CD14-positive monocyte (primary cell): ENCODE results near the gene HTRA3. TPM values are rescaled to one million over a fixed set of nuclear protein-coding genes. Genes with fewer than 3 reads are reported as not detected.

Experiments
- DNase-seq, 3 donors: peaks; one replicate each; pipeline ENCODE4 v3.0.0-alpha.2; 2011 to 2022
- H2AFZ ChIP-seq: 2 replicates; pipeline ENCODE4 v1.6.0; 2012; ENCODE audit warnings: mild to moderate bottlenecking, low read depth, low read length, inconsistent platforms; ENCODE audit not compliant: insufficient read depth, poor library complexity, severe bottlenecking
- H3K27ac ChIP-seq, 2 donors: 1 replicate in 1 of 2; 2 replicates in 1 of 2; pipeline ENCODE4 v1.5.1; 2012 to 2013; ENCODE audit warnings: low read length in 2 of 2, control low read depth in 1 of 2, inconsistent platforms in 1 of 2, low read depth in 1 of 2, mild to moderate bottlenecking in 1 of 2
- H3K27me3 ChIP-seq, 2 donors: one replicate each; pipeline versions ENCODE4 v1.6.0 to v1.6.1; 2011 to 2013; ENCODE audit warnings: low read length in 2 of 2; ENCODE audit not compliant: control insufficient read depth in 2 of 2, insufficient read depth in 2 of 2
- H3K36me3 ChIP-seq, 2 donors: replicated peaks in 1 of 2; 1 replicate in 1 of 2; 2 replicates in 1 of 2; pipeline versions ENCODE4 v1.5.1 to v1.6.1; 2012 to 2013; ENCODE audit warnings: low read length in 2 of 2, control low read depth in 1 of 2, inconsistent platforms in 1 of 2, mild to moderate bottlenecking in 1 of 2; ENCODE audit not compliant: insufficient read depth in 2 of 2, control insufficient read depth in 1 of 2
- H3K4me1 ChIP-seq, 2 donors: 1 replicate in 1 of 2; 2 replicates in 1 of 2; pipeline versions ENCODE4 v1.5.1 to v1.6.1; 2012 to 2013; ENCODE audit warnings: low read length in 2 of 2, control low read depth in 1 of 2, inconsistent platforms in 1 of 2, mild to moderate bottlenecking in 1 of 2, moderate library complexity in 1 of 2; ENCODE audit not compliant: insufficient read depth in 2 of 2, control insufficient read depth in 1 of 2
- H3K4me2 ChIP-seq: replicated peaks from 2 replicates; pipeline ENCODE3; 2012; ENCODE audit warnings: low read length, moderate library complexity, mild to moderate bottlenecking; ENCODE audit not compliant: poor library complexity, severe bottlenecking; ENCODE audit errors: extremely low read depth
- H3K4me3 ChIP-seq, 3 experiments: fragments of 200-600 bp in 1 of 3; sonication (generic) in 1 of 3; replicated peaks in 1 of 3; 1 replicate in 2 of 3; 2 replicates in 1 of 3; pipeline ENCODE4 v1.5.1; 2011 to 2013; ENCODE audit warnings: low read length in 3 of 3, mild to moderate bottlenecking in 3 of 3, control low read depth in 2 of 3, low read depth in 2 of 3, inconsistent platforms in 1 of 3, moderate library complexity in 1 of 3
- H3K79me2 ChIP-seq: 2 replicates; pipeline ENCODE4 v1.6.0; 2012; ENCODE audit warnings: mild to moderate bottlenecking, control low read depth, inconsistent platforms, low read length, moderate library complexity; ENCODE audit not compliant: insufficient read depth
- H3K9ac ChIP-seq: 2 replicates; pipeline ENCODE4 v1.6.0; 2017; ENCODE audit warnings: low read length, mild to moderate bottlenecking; ENCODE audit not compliant: insufficient read depth, poor library complexity, severe bottlenecking
- H3K9me3 ChIP-seq, 2 donors: replicated peaks in 1 of 2; 1 replicate in 1 of 2; 2 replicates in 1 of 2; pipeline versions ENCODE4 v1.5.1 to v1.6.1; 2012 to 2013; ENCODE audit warnings: low read length in 2 of 2, control low read depth in 1 of 2; ENCODE audit not compliant: control insufficient read depth in 1 of 2, insufficient read depth in 1 of 2
- H4K20me1 ChIP-seq: 2 replicates; pipeline ENCODE4 v1.6.0; 2012; ENCODE audit warnings: mild to moderate bottlenecking, low read length, control low read depth, moderate library complexity; ENCODE audit not compliant: insufficient read depth
- H3K27ac Mint-ChIP-seq, 7 donors: one replicate each; pipeline ENCODE4 v1.8.0; 2020; ENCODE audit warnings: mild to moderate bottlenecking in 7 of 7, mixed read lengths in 7 of 7, moderate library complexity in 6 of 7, inconsistent platforms in 2 of 7
- H3K27me3 Mint-ChIP-seq, 3 donors: one replicate each; pipeline ENCODE4 v1.8.0; 2021 to 2022; ENCODE audit warnings: low read depth in 3 of 3, mild to moderate bottlenecking in 3 of 3, mixed read lengths in 3 of 3, moderate library complexity in 3 of 3, inconsistent platforms in 1 of 3
- H3K36me3 Mint-ChIP-seq, 2 donors: one replicate each; pipeline ENCODE4 v1.8.0; 2020; ENCODE audit warnings: mixed read lengths in 2 of 2, inconsistent platforms in 1 of 2, mild to moderate bottlenecking in 1 of 2
- H3K4me1 Mint-ChIP-seq: one replicate; pipeline ENCODE4 v1.8.0; 2020; ENCODE audit warnings: mild to moderate bottlenecking, mixed read lengths
- H3K4me3 Mint-ChIP-seq, 2 donors: one replicate each; pipeline ENCODE4 v1.8.0; 2020; ENCODE audit warnings: mild to moderate bottlenecking in 2 of 2, mixed read lengths in 2 of 2, moderate library complexity in 1 of 2
- H3K9me3 Mint-ChIP-seq, 7 donors: one replicate each; pipeline ENCODE4 v1.8.0; 2020 to 2022; ENCODE audit warnings: mixed read lengths in 7 of 7, mild to moderate bottlenecking in 6 of 7, moderate library complexity in 6 of 7, inconsistent platforms in 2 of 7
- WGBS: methylation state at CpG from one replicate; pipeline ENCODE4 v1.1.5; 2013; ENCODE audit warnings: missing lambda C conversion rate; ENCODE audit not compliant: insufficient coverage; 5-methylcytosine and 5-hydroxymethylcytosine counted together
- intact Hi-C, 2 donors: fragments of 100-400 bp; cut with micrococcal nuclease; formaldehyde crosslinking; loops; one replicate each; pipeline versions ENCODE4 v1.15.0 to v1.15.1; 2023
- polyA plus RNA-seq, 3 donors: library from polyadenylated mRNA; depleted of rRNA in 1 of 3; unstranded in 2 of 3; stranded (reverse) in 1 of 3; fragments of 300-500 nt in 2 of 3; fragments of >200 nt in 1 of 3; fragmentation: Illumina TruSeq in 2 of 3; gene quantifications; 1 replicate in 2 of 3; 2 replicates in 1 of 3; pipeline ENCODE4 v1.2.3, GENCODE V29; 2012 to 2021
- TF ChIP-seq, protein P1 (sequence below): fragments of 200-600 bp; IDR thresholded peaks from one replicate; pipeline ENCODE4 v1.8.0; 2022; ENCODE audit warnings: antibody characterized with exemption, mild to moderate bottlenecking

The HTRA3 gene
- polyA plus RNA-seq, 3 donors = not detected

DNA sequence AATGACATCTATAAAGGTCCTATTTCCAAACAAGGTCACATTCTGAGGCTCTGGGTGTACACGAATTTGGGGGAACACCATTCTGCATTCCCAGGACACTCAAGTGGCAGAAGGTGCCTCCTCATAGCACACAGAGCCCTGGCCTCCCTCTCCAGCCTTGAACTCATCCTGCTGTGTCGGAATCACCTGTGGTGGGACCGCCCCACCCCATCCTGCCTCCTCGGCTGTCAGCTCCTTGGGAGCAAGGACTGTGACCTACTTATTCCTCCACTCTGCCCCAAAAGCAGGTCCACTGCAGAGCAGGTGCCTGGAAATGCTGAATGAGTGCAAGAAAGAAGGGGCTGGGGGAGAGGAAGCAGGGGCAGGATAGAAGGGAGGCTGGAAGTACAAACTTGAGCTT, 33.5 kb downstream of the HTRA3 start:
- H3K4me2 ChIP-seq = no peak overlapping the region
- no peak for DNase-seq
- no peaks in the 10 kb centered on the region for H3K9me3 ChIP-seq
- peaks cover 0 to 2% (median 1%) of the 10 kb centered on the region in 3 donors for H3K27me3 Mint-ChIP-seq
- no peak overlapping the region for H3K9ac ChIP-seq
- peak overlapping the region in 1 of 7 donors; percentile 12 for H3K27ac Mint-ChIP-seq
- peaks cover 7% of the 10 kb centered on the region in 2 donors for H3K4me1 ChIP-seq
- H3K9me3 Mint-ChIP-seq = peaks cover 0 to 6% (median 2%) of the 10 kb centered on the region in 7 donors
- H4K20me1 ChIP-seq = no peaks in the 10 kb centered on the region
- no peaks in the 10 kb centered on the region for H3K79me2 ChIP-seq
- no peaks in the 10 kb centered on the region for H3K27me3 ChIP-seq
- no peak overlapping the region for H3K4me3 ChIP-seq
- no peak overlapping the region for H2AFZ ChIP-seq
- H3K27ac ChIP-seq = no peak overlapping the region
- TF ChIP-seq, protein P1, sequence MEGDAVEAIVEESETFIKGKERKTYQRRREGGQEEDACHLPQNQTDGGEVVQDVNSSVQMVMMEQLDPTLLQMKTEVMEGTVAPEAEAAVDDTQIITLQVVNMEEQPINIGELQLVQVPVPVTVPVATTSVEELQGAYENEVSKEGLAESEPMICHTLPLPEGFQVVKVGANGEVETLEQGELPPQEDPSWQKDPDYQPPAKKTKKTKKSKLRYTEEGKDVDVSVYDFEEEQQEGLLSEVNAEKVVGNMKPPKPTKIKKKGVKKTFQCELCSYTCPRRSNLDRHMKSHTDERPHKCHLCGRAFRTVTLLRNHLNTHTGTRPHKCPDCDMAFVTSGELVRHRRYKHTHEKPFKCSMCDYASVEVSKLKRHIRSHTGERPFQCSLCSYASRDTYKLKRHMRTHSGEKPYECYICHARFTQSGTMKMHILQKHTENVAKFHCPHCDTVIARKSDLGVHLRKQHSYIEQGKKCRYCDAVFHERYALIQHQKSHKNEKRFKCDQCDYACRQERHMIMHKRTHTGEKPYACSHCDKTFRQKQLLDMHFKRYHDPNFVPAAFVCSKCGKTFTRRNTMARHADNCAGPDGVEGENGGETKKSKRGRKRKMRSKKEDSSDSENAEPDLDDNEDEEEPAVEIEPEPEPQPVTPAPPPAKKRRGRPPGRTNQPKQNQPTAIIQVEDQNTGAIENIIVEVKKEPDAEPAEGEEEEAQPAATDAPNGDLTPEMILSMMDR = no peak
- 50% methylated on average over 1 of the region's 4 CpGs for whole genome bisulfite sequencing
- H3K4me3 Mint-ChIP-seq = no peak overlapping the region
- intact Hi-C loops = no loop called here
- H3K4me1 Mint-ChIP-seq = peaks cover 6% of the 10 kb centered on the region
- no peaks in the 10 kb centered on the region for H3K36me3 Mint-ChIP-seq
- no peaks in the 10 kb centered on the region for H3K36me3 ChIP-seq

DNA sequence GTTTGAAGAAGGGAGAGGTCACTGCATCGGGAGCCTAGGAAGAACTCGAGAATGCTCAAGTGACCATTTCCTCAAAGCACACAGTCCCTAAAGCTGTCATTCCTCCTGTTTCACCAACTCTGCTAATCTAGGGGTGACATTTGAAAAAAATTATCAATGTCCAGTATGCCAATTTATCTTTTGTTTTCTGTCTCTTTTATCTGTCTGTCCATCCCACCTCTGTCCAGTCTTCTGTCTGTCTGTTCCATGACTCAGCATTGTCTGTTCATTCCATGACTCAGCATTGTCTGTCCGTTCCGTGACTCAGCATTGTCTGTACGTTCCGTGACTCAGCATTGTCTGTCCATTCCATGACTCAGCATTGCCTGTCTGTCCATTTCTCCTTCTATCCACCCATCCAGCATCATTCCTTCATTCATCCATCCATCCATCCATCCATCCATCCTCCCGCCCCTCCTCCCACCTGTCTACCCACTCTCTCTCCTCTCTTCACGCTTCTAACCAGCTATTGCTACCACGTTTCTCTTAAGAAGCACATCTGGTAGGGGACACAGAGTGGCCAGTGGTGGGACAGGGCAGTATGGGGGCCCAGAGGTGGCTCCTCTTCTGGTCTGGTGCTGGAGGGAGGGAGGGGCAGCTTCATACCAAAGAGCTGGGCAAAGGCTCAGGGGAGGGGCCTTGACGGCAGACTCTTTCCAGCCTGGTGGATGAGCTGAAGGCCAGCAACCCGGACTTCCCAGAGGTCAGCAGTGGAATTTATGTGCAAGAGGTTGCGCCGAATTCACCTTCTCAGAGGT, 34.1 kb downstream of the HTRA3 start:
- Mint-ChIP-seq H3K36me3 (no peaks in the 10 kb centered on the region), H3K27me3 (peaks cover 0 to 2% (median 1%) of the 10 kb centered on the region in 3 donors), H3K4me3 (peak overlapping the region in 1 of 2 donors; percentile 10), H3K4me1 (peaks cover 6% of the 10 kb centered on the region), H3K9me3 (peaks cover 0 to 6% (median 2%) of the 10 kb centered on the region in 7 donors), H3K27ac (peak overlapping the region in 1 of 7 donors; percentile 81)
- Histone ChIP-seq H4K20me1 (no peaks in the 10 kb centered on the region), H3K4me2 (no peak overlapping the region), H3K27me3 (no peaks in the 10 kb centered on the region), H3K79me2 (no peaks in the 10 kb centered on the region), H2AFZ (no peak overlapping the region), H3K27ac (no peak overlapping the region), H3K36me3 (no peaks in the 10 kb centered on the region), H3K9me3 (no peaks in the 10 kb centered on the region), H3K9ac (no peak overlapping the region), H3K4me3 (no peak overlapping the region), H3K4me1 (peaks cover 7% of the 10 kb centered on the region in 2 donors)
- TF ChIP-seq, protein P1 = no peak
- intact Hi-C loops = no loop called here
- peak; percentile 34 to 60 (median 45) for DNase-seq
- 47% methylated on average over 8 of the region's 13 CpGs for WGBS
